ENCODE measurements around the gene URB1.
A peak's percentile ranks its signal among the peaks of the same experiment; 100 is the strongest.
"Not testable (repeated sequence)": the region's sequence is repeated elsewhere in the genome, so short reads cannot be mapped to it uniquely, and the experiment has no call there.

URB1 gene

GRCh38 chr21:32278518-32279376 lies 114.1 kb downstream of the URB1 start, which contains the start of gene MIS18A:
TSS of gene MIS18A (minus strand) at chr21:32279049. CDS start at chr21:32279014, 35 bp downstream.
- DNase-seq: peak; percentile 98

GRCh38 chr21:32278103-32278502 lies 114.7 kb downstream of the URB1 start:
- peak; percentile 14 for DNase-seq

GRCh38 chr21:32276671-32277070 lies 116.1 kb downstream of the URB1 start:
- DNase-seq: no peak

- no peak for DNase-seq
Observed at GRCh38 chr21:32270748-32271147, 122.1 kb downstream of the URB1 start.

- not testable (repeated sequence) for DNase-seq
Observed at GRCh38 chr21:32265321-32265720, 127.5 kb downstream of the URB1 start.

GRCh38 chr21:32261929-32262328 lies 130.9 kb downstream of the URB1 start:
- no peak for DNase-seq
